HG02588 (cell line): ENCODE results near the gene EMP1.
A peak's percentile ranks its signal among the peaks of the same experiment; 100 is the strongest.

Experiments used
- ATAC-seq: cut with Tn5 transposase; IDR thresholded peaks from one replicate; pipeline ENCODE4 v1.9.1; 2021; ENCODE audit warnings: mild to moderate bottlenecking, moderate library complexity; ENCODE audit not compliant: unreplicated experiment

The EMP1 gene

GRCh38 chr12:13196130-13196921 is at the start of gene EMP1:
EMP1 (plus strand) TSS chr12:13196726; CDS start chr12:13211511, 14,785 bp downstream.
- peak; percentile 83 for ATAC-seq

- no peak for ATAC-seq
These were observed 48.6 kb upstream of the EMP1 start for GRCh38 chr12:13147688-13148484.

- ATAC-seq = no peak
These were observed 48.1 kb upstream of the EMP1 start for GRCh38 chr12:13148485-13148847.

- no peak for ATAC-seq
These were observed 47.1 kb upstream of the EMP1 start for GRCh38 chr12:13149411-13149810.

GRCh38 chr12:13152281-13152680 is 44.2 kb upstream of the EMP1 start:
- no peak for ATAC-seq

- no peak for ATAC-seq
These were observed 43.8 kb upstream of the EMP1 start for GRCh38 chr12:13152756-13153155.

GRCh38 chr12:13153180-13153579 is 43.3 kb upstream of the EMP1 start:
- ATAC-seq = no peak

- no peak for ATAC-seq
These were observed 42.4 kb upstream of the EMP1 start for GRCh38 chr12:13154027-13154538.

- no peak for ATAC-seq
These were observed 41.7 kb upstream of the EMP1 start for GRCh38 chr12:13154831-13155230.

- ATAC-seq = no peak
These were observed 40.2 kb upstream of the EMP1 start for GRCh38 chr12:13156277-13156676.

GRCh38 chr12:13161172-13161571 is 35.4 kb upstream of the EMP1 start:
- ATAC-seq = no peak

GRCh38 chr12:13162904-13163303 is 33.6 kb upstream of the EMP1 start:
- no peak for ATAC-seq

GRCh38 chr12:13163868-13164635 is 32.5 kb upstream of the EMP1 start:
- ATAC-seq = no peak

GRCh38 chr12:13164921-13165616 is 31.5 kb upstream of the EMP1 start:
- ATAC-seq = no peak

- ATAC-seq = peak; percentile 78
These were observed 30.9 kb upstream of the EMP1 start for GRCh38 chr12:13165617-13166041.

- ATAC-seq = no peak
These were observed 29.3 kb upstream of the EMP1 start for GRCh38 chr12:13167226-13167625.

- ATAC-seq = no peak
These were observed 28.6 kb upstream of the EMP1 start for GRCh38 chr12:13167906-13168305.

- no peak for ATAC-seq
These were observed 27.3 kb upstream of the EMP1 start for GRCh38 chr12:13169272-13169671.

- no peak for ATAC-seq
These were observed 25.5 kb upstream of the EMP1 start for GRCh38 chr12:13170892-13171490.
